ENCODE results near the gene MTIF2. TPM values are rescaled to one million over a fixed set of nuclear protein-coding genes. Genes with fewer than 3 reads are reported as not detected.

The MTIF2 gene
- total RNA-seq, 4 donors from 2014 or later, result 17.8 to 34.9 (median 26.3) TPM

DNA sequence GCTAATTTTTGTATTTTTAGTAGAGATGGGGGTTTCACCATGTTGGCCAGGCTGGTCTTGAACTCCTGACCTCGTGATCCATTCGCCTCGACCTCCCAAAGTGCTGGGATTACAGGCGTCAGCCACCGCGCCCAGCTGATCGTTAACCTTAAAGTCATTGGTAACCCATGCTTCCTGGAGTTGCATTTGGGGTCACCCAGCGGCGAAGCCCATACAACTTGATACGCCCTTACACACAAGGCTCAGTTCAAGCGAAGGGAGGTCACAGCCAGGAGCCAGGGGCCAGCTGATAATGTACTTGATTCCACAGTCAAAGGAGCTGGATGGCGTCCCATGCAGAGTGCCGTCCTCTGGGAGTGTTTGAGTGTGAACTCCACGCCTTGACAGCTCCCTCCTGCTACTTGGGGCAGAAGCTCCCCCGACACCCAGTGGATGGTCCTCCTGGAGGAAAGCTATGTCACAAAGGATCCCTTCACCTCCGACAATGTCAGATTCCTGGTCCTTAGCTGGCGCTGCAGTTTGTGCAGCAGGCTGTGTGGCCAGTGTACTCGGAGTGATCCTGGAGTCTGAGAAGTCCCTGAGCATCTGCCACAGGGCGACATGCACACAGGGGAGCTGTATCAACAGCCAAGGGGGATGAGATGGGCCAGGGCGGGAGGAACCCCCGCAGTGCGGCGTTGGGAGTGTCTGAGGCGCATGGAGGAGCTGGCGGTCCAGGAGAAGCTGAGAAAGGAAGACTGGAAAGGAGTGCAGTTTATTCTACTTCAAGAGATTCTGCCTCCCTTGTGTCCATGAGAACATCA is 44.9 kb downstream of the MTIF2 start:
- TF ChIP-seq CTCF (IDR thresholded peaks at IDR 0.05; ENCODE audit: low read depth), result no peak

DNA sequence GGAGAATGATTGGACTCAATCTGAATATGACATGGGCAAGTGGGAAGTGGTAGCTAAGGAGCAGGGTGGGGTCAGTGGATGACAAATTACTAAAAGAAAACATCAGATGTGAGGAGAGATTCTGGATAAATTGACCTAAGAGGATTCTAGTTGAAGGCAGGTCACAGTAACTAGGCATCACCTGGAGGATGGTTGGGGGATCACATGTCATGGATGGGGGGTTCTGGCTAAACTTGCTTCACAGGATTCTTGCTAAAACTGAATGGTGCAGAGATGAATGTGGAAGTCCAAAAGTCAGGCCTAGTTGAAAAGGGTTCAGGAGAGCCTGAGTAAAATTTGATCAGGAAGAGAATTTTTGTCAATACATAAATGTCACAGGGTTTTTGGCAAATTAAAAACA is 55.2 kb downstream of the MTIF2 start:
- no peak for TF ChIP-seq CTCF (IDR thresholded peaks at IDR 0.05; ENCODE audit: low read depth)

- TF ChIP-seq CTCF (IDR thresholded peaks at IDR 0.05; ENCODE audit: low read depth), result no peak
These were observed 64.1 kb downstream of the MTIF2 start for GRCh38 chr2:55204950-55205349.

DNA sequence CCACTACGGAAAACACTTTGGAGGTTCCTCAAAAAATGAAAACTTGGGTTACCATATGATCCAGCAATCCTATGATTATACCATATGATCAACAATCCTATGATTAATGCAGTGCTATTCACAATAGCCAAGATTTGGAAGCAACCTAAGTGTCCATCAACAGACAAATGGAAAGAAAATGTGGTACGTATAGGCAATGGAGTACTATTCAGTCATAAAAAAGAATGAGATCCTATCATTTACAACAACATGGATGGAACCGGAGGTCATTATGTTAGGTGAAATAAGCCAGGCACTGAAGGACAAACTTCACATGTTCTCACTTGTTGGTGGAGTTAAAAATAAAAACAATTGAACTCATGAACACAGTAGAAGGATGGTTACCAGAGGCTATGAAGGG is 64.5 kb downstream of the MTIF2 start:
- TF ChIP-seq CTCF (IDR thresholded peaks at IDR 0.05; ENCODE audit: low read depth), result no peak

- TF ChIP-seq CTCF (IDR thresholded peaks at IDR 0.05; ENCODE audit: low read depth), result no peak
These were observed 68.6 kb downstream of the MTIF2 start for GRCh38 chr2:55200416-55200815.

DNA sequence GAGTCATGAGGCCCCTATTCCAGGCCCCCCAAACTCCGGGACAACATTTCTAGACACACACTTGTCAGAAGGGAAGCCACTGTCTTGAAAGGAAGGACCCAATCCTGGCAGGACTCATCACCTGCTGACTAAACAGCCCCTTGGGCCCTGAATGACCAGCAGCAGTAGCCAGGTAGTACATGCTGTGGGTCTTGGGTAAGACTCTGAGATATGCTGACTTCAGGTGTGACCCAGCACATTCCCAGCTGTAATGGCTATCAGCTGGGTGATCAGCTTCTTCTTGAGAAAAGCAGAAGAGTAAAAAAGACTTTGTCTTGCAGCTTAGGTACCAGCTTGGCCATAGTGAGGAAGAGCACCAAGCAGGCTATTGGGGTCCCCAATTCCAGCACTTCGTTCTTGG is 72.5 kb downstream of the MTIF2 start:
- TF ChIP-seq CTCF (IDR thresholded peaks at IDR 0.05; ENCODE audit: low read depth), result no peak

Small RNAs within 50 kb of the gene (small RNA-seq; reads per million reads assigned to genes)
- gene RF00019, result 0.49 reads per million

Other genes with a start within 250 kb of the MTIF2 start
- 100 to 1,000 TPM; 347 to 464 (median 405) TPM for gene RTN4, start 218.8 kb downstream of the MTIF2 start, total RNA-seq
- 10 to 100 TPM in 1 of 4 donors, 1 to 10 TPM in 3; 3.2 to 15.8 (median 6.3) TPM for gene CLHC1, start 36.9 kb downstream of the MTIF2 start, total RNA-seq
- 1,000 to 10,000 TPM in 3 of 4 donors, 100 to 1,000 TPM in 1; 939 to 2,786 (median 1,413) TPM for gene RPS27A, start 36.5 kb downstream of the MTIF2 start, total RNA-seq
- 100 to 1,000 TPM in 1 of 4 donors, 10 to 100 TPM in 3; 55.2 to 269 (median 76.6) TPM for gene CCDC88A, start 150.6 kb upstream of the MTIF2 start, total RNA-seq